Measurements from ENCODE around the gene ADCY5. TPM values are rescaled to one million over a fixed set of nuclear protein-coding genes. Genes with fewer than 3 reads are reported as not detected.
A peak's percentile ranks its signal among the peaks of the same experiment; 100 is the strongest.

The ADCY5 gene
- polyA plus RNA-seq, 4 donors: 0.67 to 6.9 (median 5.0) TPM

DNA sequence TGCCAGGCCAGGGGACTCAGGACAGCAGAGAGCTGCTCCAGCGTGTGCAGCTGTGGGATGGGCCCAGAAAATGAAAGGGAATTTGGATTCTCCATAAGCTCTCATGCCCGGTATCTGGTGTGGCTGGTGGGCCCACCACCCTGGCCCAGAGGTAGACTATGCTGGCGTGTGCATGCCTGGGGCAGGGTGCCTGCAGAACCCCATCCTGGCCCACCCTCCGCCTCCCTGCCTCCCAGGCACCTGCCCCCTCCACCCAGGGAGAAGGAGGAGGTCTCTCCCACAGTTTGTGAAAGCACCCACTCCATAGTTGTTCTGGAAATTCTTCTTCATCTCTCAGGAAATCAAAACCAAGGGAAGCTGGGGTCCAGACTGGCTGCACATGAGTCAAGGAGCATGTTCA, 112.9 kb downstream of the ADCY5 start:
- H3K27ac ChIP-seq (ENCODE audit: low read depth in 1 of 3, low read length in 2 of 3): no peak overlapping the region
- peaks cover 0 to 6% of the 10 kb centered on the region in 2 donors for H3K9me3 ChIP-seq (ENCODE audit: control insufficient read depth in 2 of 2, insufficient read depth in 1 of 2, low read depth in 1 of 2, low read length in 1 of 2)
- 70 to 83% (median 79%) methylated on average over 4 of the region's 4 CpGs for WGBS, 3 donors
- H3K4me3 ChIP-seq (ENCODE audit: low read depth in 1 of 3, low read length in 3 of 3): no peak overlapping the region
- DNase-seq (no peak), FAIRE-seq (no peak)
- H3K4me1 ChIP-seq (ENCODE audit: control insufficient read depth in 3 of 3, insufficient read depth in 2 of 3, low read depth in 1 of 3, low read length in 2 of 3): no peaks in the 10 kb centered on the region
- no peaks in the 10 kb centered on the region for H3K27me3 ChIP-seq (ENCODE audit: control insufficient read depth in 3 of 3, insufficient read depth in 3 of 3, low read length in 3 of 3)
- H3K36me3 ChIP-seq (ENCODE audit: control insufficient read depth in 3 of 3, insufficient read depth in 2 of 3, low read depth in 1 of 3, low read length in 3 of 3): peaks cover 0 to 19% (median 0%) of the 10 kb centered on the region in 3 donors

DNA sequence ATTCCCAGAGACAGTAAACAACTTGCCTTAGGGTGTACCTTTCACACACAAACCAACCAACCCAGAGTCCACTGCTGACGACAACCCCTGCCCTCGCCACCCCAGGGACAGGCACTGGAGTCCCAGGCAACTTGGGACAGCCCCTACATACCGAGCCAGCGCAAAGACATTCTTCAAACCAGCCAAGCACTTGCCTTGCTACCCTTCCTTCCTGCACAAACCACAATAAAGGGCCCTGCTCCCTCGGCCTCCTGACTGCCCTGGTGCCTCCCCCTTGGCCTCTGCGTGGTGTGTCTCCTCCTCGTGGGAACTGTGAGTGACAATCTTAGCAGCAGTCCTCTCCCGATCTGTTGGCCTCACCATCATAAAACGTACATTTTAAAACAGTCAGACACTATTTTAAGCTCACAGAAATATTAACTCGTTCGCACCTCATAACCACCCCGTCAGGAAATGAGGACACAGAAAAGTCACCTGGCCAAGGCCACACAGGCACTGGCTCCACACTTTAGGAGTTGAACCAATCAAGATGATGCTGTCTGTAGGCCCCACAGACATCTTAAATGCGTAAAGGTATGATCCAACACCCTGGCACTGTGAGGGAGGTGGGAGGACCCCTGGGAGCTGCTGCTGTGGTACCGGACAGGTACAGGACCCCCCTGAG, 113.8 kb downstream of the ADCY5 start:
- FAIRE-seq (no peak), DNase-seq (no peak)
- Histone ChIP-seq H3K4me3 (ENCODE audit: low read depth in 1 of 3, low read length in 3 of 3) (no peak overlapping the region), H3K4me1 (ENCODE audit: control insufficient read depth in 3 of 3, insufficient read depth in 2 of 3, low read depth in 1 of 3, low read length in 2 of 3) (no peaks in the 10 kb centered on the region), H3K9me3 (ENCODE audit: control insufficient read depth in 2 of 2, insufficient read depth in 1 of 2, low read depth in 1 of 2, low read length in 1 of 2) (peaks cover 0 to 6% of the 10 kb centered on the region in 2 donors), H3K27me3 (ENCODE audit: control insufficient read depth in 3 of 3, insufficient read depth in 3 of 3, low read length in 3 of 3) (no peaks in the 10 kb centered on the region), H3K27ac (ENCODE audit: low read depth in 1 of 3, low read length in 2 of 3) (no peak overlapping the region), H3K36me3 (ENCODE audit: control insufficient read depth in 3 of 3, insufficient read depth in 2 of 3, low read depth in 1 of 3, low read length in 3 of 3) (peaks cover 0 to 23% (median 0%) of the 10 kb centered on the region in 3 donors)
- WGBS, 3 donors: 67 to 75% (median 70%) methylated on average over 14 of the region's 14 CpGs

DNA sequence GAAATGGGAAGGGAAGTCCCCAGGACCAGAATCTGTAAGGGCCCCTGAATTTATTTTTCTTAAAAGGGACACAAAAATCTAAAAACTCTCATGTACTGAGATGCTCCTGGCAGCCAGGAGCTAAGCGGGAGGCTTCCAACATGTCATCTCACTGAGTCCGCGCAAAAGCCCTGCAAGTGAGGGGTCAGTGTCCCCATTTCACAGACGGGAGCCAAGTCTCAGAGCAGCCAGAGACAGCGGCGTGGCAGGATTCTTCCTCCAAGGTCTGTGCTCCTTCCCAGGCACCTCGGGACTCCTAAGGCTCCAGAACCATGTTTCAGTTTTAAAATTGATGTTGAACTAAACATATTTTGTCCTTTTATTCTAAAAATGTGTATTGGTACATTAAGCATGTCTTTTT, 114.8 kb downstream of the ADCY5 start:
- H3K36me3 ChIP-seq (ENCODE audit: control insufficient read depth in 3 of 3, insufficient read depth in 2 of 3, low read depth in 1 of 3, low read length in 3 of 3): peaks cover 0 to 30% (median 0%) of the 10 kb centered on the region in 3 donors
- FAIRE-seq: no peak
- no peak overlapping the region for H3K27ac ChIP-seq (ENCODE audit: low read depth in 1 of 3, low read length in 2 of 3)
- no peak overlapping the region for H3K4me3 ChIP-seq (ENCODE audit: low read depth in 1 of 3, low read length in 3 of 3)
- no peaks in the 10 kb centered on the region for H3K27me3 ChIP-seq (ENCODE audit: control insufficient read depth in 3 of 3, insufficient read depth in 3 of 3, low read length in 3 of 3)
- peaks cover 0 to 6% of the 10 kb centered on the region in 2 donors for H3K9me3 ChIP-seq (ENCODE audit: control insufficient read depth in 2 of 2, insufficient read depth in 1 of 2, low read depth in 1 of 2, low read length in 1 of 2)
- DNase-seq: no peak
- H3K4me1 ChIP-seq (ENCODE audit: control insufficient read depth in 3 of 3, insufficient read depth in 2 of 3, low read depth in 1 of 3, low read length in 2 of 3): no peaks in the 10 kb centered on the region
- 89 to 93% (median 90%) methylated on average over 7 of the region's 7 CpGs for WGBS, 3 donors

DNA sequence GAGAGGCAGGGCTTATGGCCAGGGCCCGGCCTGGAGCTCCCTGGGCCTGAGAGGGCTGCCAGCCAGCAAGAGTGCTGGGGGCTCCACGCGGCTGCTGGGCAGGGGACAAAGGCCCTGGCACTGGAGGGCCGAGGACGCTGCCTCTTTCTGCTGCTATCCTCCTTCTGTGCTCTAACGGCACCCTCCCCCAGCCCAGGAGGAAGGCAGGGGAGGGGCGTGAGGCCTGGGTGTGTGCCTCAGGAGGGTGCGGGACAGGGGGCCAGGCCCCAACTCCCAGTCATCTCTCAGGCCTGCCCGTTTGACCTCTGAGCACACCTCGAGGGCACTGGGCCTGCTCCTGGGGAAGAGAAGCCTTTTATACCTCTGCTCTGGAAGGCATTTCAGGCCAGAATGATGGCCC, 115.5 kb downstream of the ADCY5 start:
- Histone ChIP-seq H3K4me3 (ENCODE audit: low read depth in 1 of 3, low read length in 3 of 3) (no peak overlapping the region), H3K9me3 (ENCODE audit: control insufficient read depth in 2 of 2, insufficient read depth in 1 of 2, low read depth in 1 of 2, low read length in 1 of 2) (peaks cover 0 to 6% of the 10 kb centered on the region in 2 donors), H3K36me3 (ENCODE audit: control insufficient read depth in 3 of 3, insufficient read depth in 2 of 3, low read depth in 1 of 3, low read length in 3 of 3) (peaks cover 0 to 32% (median 0%) of the 10 kb centered on the region in 3 donors), H3K27ac (ENCODE audit: low read depth in 1 of 3, low read length in 2 of 3) (no peak overlapping the region), H3K27me3 (ENCODE audit: control insufficient read depth in 3 of 3, insufficient read depth in 3 of 3, low read length in 3 of 3) (no peaks in the 10 kb centered on the region), H3K4me1 (ENCODE audit: control insufficient read depth in 3 of 3, insufficient read depth in 2 of 3, low read depth in 1 of 3, low read length in 2 of 3) (no peaks in the 10 kb centered on the region)
- FAIRE-seq: no peak
- WGBS, 3 donors: 82 to 84% (median 83%) methylated on average over 10 of the region's 10 CpGs
- DNase-seq: no peak

DNA sequence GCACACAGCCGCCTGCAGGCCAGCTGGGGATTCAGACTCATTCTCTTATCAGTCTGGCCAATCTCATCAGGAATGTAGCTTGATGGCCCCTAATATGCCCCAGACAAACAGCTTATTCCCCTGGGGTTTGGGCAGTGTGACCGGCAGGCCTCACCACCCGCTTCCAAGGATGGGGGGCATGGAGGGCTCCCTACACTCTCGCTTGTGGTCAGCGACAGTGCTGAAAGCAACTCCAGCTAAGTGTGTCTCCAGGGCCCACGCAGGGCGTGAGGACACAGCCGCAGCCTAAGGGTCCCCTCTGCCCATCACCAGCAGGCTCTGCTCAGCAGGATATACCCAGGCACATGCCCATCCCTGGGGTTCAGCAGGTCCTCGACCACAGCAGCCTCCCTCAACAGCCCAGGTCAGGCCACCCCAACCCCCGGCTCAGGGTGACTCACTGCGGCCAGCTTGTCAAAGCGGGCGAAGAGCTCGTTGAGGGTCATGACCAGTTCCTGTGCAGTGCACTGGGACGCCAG, 116.7 kb downstream of the ADCY5 start:
- FAIRE-seq (no peak), DNase-seq (no peak)
- 84 to 92% (median 88%) methylated on average over 15 of the region's 15 CpGs for WGBS, 3 donors
- Histone ChIP-seq H3K27ac (ENCODE audit: low read depth in 1 of 3, low read length in 2 of 3) (no peak overlapping the region), H3K9me3 (ENCODE audit: control insufficient read depth in 2 of 2, insufficient read depth in 1 of 2, low read depth in 1 of 2, low read length in 1 of 2) (peaks cover 0 to 6% of the 10 kb centered on the region in 2 donors), H3K4me3 (ENCODE audit: low read depth in 1 of 3, low read length in 3 of 3) (no peak overlapping the region), H3K4me1 (ENCODE audit: control insufficient read depth in 3 of 3, insufficient read depth in 2 of 3, low read depth in 1 of 3, low read length in 2 of 3) (no peaks in the 10 kb centered on the region), H3K36me3 (ENCODE audit: control insufficient read depth in 3 of 3, insufficient read depth in 2 of 3, low read depth in 1 of 3, low read length in 3 of 3) (peaks cover 0 to 40% (median 0%) of the 10 kb centered on the region in 3 donors), H3K27me3 (ENCODE audit: control insufficient read depth in 3 of 3, insufficient read depth in 3 of 3, low read length in 3 of 3) (no peaks in the 10 kb centered on the region)

DNA sequence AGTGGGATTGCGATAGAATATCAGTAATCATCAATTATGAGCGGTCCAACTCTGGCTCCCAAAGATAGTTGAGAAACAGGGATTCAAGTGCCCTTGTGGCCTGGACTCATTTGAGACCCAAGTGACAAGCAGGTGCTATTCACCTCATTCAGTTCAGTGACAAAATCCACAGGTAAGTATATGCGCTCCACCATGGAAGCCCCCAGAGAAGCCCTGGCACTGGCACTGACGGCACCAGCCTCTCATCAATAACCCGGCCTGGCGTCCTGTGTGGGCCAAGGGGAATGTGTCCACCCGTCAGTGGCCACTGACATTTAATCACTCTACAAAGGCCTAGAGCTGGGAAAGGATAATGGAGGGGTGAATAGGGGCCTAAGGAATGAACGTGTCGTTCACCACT, 117.2 kb downstream of the ADCY5 start:
- DNase-seq (no peak), FAIRE-seq (no peak)
- H3K4me1 ChIP-seq (ENCODE audit: control insufficient read depth in 3 of 3, insufficient read depth in 2 of 3, low read depth in 1 of 3, low read length in 2 of 3): no peaks in the 10 kb centered on the region
- whole genome bisulfite sequencing, 3 donors: 90 to 94% (median 92%) methylated on average over 9 of the region's 9 CpGs
- H3K36me3 ChIP-seq (ENCODE audit: control insufficient read depth in 3 of 3, insufficient read depth in 2 of 3, low read depth in 1 of 3, low read length in 3 of 3): peaks cover 0 to 40% (median 0%) of the 10 kb centered on the region in 3 donors
- H3K27me3 ChIP-seq (ENCODE audit: control insufficient read depth in 3 of 3, insufficient read depth in 3 of 3, low read length in 3 of 3): no peaks in the 10 kb centered on the region
- H3K27ac ChIP-seq (ENCODE audit: low read depth in 1 of 3, low read length in 2 of 3): peak overlapping the region in 1 of 3 donors; percentile 19
- peaks cover 0 to 6% of the 10 kb centered on the region in 2 donors for H3K9me3 ChIP-seq (ENCODE audit: control insufficient read depth in 2 of 2, insufficient read depth in 1 of 2, low read depth in 1 of 2, low read length in 1 of 2)
- no peak overlapping the region for H3K4me3 ChIP-seq (ENCODE audit: low read depth in 1 of 3, low read length in 3 of 3)

DNA sequence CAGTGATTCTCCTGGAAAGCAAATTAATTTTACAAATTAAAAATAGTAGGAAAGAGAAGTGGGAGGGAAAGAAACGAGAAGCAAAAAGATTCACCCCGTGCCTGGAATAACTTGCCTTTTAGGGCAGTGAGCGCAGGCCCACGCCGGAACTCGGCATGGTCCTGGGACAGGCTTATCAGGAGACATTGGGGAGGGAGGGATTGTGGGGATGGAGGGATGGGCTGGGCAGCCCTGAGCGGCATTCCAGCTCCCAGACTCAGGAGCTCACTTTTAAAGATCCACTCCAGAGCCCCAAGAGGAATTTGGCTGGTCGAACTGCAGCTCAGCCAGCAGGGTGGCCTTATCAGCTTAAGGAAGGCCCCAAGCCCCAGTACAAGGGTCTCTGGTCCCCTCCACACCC, 117.9 kb downstream of the ADCY5 start:
- DNase-seq (no peak), FAIRE-seq (no peak)
- H3K27ac ChIP-seq (ENCODE audit: low read depth in 1 of 3, low read length in 2 of 3): peak overlapping the region in 1 of 3 donors; percentile 17

DNA sequence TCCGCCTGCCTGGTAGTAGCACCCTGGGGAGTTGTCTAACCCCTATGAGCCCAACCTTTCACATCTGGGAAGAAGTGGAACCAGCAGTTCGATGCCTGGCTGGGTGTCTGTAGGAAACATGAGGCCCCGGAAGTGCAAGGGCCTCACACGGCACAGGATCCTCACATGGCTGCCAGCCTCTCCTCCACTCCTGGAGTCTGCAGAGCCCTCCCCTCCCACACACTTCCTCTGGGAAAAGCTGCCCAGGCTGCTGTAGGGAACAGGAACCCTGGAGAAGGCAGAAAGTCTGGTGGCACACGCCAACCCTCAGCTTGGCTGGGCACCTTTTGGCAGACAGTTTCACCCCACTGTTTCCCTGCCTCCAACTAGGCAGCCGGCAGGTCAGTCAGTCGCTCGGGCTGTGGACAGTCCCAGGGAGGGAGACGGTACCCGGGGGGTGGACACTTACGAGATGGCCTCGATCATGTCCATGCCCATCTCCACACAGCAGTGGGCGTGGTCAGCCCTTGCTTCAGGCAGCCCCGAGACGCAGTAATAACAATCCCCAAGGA, 118.4 kb downstream of the ADCY5 start:
- H3K4me3 ChIP-seq (ENCODE audit: low read depth in 1 of 3, low read length in 3 of 3): no peak overlapping the region
- H3K27me3 ChIP-seq (ENCODE audit: control insufficient read depth in 3 of 3, insufficient read depth in 3 of 3, low read length in 3 of 3): no peaks in the 10 kb centered on the region
- 76 to 84% (median 78%) methylated on average over 15 of the region's 15 CpGs for WGBS, 3 donors
- peaks cover 0 to 6% of the 10 kb centered on the region in 2 donors for H3K9me3 ChIP-seq (ENCODE audit: control insufficient read depth in 2 of 2, insufficient read depth in 1 of 2, low read depth in 1 of 2, low read length in 1 of 2)
- FAIRE-seq (no peak), DNase-seq (no peak)
- H3K27ac ChIP-seq (ENCODE audit: low read depth in 1 of 3, low read length in 2 of 3): peak overlapping the region in 1 of 3 donors; percentile 15
- H3K4me1 ChIP-seq (ENCODE audit: control insufficient read depth in 3 of 3, insufficient read depth in 2 of 3, low read depth in 1 of 3, low read length in 2 of 3): no peaks in the 10 kb centered on the region
- H3K36me3 ChIP-seq (ENCODE audit: control insufficient read depth in 3 of 3, insufficient read depth in 2 of 3, low read depth in 1 of 3, low read length in 3 of 3): peaks cover 0 to 51% (median 0%) of the 10 kb centered on the region in 3 donors

More for the DNA sequence above, 117.9 kb downstream of the ADCY5 start:
- no peaks in the 10 kb centered on the region for H3K27me3 ChIP-seq (ENCODE audit: control insufficient read depth in 3 of 3, insufficient read depth in 3 of 3, low read length in 3 of 3)
- 75 to 93% (median 88%) methylated on average over 8 of the region's 8 CpGs for WGBS, 3 donors
- no peak overlapping the region for H3K4me3 ChIP-seq (ENCODE audit: low read depth in 1 of 3, low read length in 3 of 3)
- no peaks in the 10 kb centered on the region for H3K4me1 ChIP-seq (ENCODE audit: control insufficient read depth in 3 of 3, insufficient read depth in 2 of 3, low read depth in 1 of 3, low read length in 2 of 3)
- peaks cover 0 to 6% of the 10 kb centered on the region in 2 donors for H3K9me3 ChIP-seq (ENCODE audit: control insufficient read depth in 2 of 2, insufficient read depth in 1 of 2, low read depth in 1 of 2, low read length in 1 of 2)
- H3K36me3 ChIP-seq (ENCODE audit: control insufficient read depth in 3 of 3, insufficient read depth in 2 of 3, low read depth in 1 of 3, low read length in 3 of 3): peaks cover 0 to 46% (median 0%) of the 10 kb centered on the region in 3 donors

All from small intestine (tissue), 7 donors.